Frontal cortex (tissue), 4 donors: ENCODE data around the gene NYAP1. TPM values are rescaled to one million over a fixed set of nuclear protein-coding genes. Genes with fewer than 3 reads are reported as not detected.
"Not testable (repeated sequence)": the region's sequence is repeated elsewhere in the genome, so short reads cannot be mapped to it uniquely, and the experiment has no call there.

Experiments used
- DNase-seq, 2 donors: peaks; one replicate each; pipeline ENCODE4 v3.0.0; 2012; ENCODE audit warnings: low spot score in 2 of 2
- FAIRE-seq: peaks from 2 replicates; lab custom pipeline; 2012; peaks lifted over from hg19 to GRCh38; lab: Jason Lieb, UNC
- total RNA-seq: library from RNA; depleted of rRNA; stranded (reverse); fragments of >200 nt; gene quantifications from one replicate; pipeline ENCODE4 v1.2.3, GENCODE V29; 2014
- donor health status: control.
- donor health status: control.
- donor health status: control.

Gene NYAP1
- total RNA-seq, 1 donor from 2014 or later, result 55.0 TPM

GRCh38 chr7:100504887-100505611 is 21.3 kb downstream of the NYAP1 start:
- no peak for FAIRE-seq
- no peak for DNase-seq

GRCh38 chr7:100506356-100506923 is 22.7 kb downstream of the NYAP1 start:
- no peak for FAIRE-seq
- no peak for DNase-seq

DNA sequence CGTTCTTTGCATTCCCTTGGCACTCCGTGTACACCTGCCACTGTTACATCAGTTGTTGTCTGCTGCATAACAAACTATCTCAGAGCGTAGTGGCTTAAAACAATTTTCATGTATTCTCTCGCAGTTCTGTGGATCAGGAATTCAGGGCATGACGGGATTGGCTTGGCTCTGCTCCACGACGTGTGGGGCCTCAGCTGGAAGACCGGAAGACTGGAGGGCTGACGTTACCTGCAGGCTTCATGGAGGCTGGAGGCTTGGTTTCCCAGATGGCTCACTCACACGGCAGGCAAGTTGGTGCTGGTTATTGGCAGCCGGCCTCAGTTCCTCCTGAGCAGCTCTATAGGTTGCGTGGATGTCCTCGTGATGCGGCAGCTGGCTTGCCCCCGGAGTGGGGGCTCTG is 25.5 kb downstream of the NYAP1 start:
- FAIRE-seq (no peak), DNase-seq (no peak)

DNA sequence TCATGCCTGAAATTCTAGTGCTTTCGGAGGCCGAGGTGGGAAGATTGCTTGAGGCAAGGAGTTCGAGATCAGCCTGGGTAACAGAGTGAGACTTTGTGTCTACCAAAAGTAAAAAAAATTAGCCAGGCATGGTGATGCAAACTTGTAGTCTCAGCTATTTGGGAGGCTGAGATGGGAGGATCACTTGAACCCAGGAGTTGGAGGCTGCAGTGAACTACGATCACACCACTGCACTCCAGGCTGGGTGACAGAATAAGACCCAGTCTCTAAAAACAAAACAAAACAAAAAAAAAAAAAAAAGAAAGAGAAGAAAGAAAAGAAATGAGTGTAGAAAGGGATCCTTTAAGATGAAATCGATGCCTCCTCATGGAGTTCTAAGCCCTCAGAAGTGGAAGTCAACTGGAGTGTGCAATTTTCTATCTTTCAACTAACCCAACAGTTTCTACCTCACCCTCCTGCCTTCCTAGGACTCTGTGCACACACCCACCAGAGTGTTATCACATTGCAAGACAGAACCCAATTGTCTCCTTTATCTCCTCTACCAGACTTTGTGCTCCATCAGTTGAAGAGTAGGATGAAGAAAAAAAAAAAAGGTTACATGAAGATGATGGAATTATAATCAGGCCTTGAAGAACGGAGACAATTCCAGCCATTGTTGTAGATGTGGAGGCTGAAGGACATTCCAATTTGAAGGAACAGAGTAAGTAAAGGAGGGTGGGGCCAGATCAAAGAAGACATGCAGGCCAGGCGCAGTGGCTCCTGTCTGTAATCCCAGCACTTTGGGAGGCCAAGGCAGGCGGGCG is 26.9 kb downstream of the NYAP1 start:
- DNase-seq, result no peak
- FAIRE-seq, result no peak

GRCh38 chr7:100513212-100513810 is 29.6 kb downstream of the NYAP1 start:
- DNase-seq, result no peak
- no peak for FAIRE-seq

- DNase-seq (no peak), FAIRE-seq (no peak)
These were observed 31.4 kb downstream of the NYAP1 start for GRCh38 chr7:100515072-100515532.

DNA sequence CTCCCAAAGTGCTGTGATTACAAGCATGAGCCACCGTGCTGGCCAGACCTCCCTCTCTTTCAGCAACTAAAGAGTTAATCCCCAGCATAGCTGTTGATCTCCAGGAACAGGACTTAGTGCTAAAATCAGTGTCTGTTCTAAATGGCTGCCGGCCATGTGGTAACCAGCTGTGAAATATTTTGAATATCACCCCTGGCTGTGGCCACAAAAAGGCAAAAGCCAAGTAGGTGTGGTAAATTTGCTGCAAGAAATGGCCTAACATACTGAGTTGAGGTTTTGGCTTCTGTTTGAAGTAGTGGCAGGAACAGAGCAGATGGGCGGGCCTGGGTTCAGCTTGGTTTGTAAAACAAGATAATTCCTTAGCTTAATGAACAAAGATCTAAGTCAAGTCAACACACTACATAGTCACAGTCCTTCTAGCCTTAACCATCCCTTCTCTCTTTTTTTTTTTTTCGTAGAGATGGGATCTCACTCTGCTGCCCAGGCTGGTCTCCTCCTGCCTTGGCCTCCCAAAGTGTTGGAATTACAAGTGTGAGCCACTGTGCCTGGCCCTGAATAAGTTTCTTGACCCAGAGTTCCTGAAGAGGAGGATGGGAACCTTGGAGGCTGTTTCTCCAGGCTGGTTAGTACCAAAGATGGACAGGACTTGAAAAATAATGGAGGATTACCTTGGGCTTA is 32.5 kb downstream of the NYAP1 start:
- FAIRE-seq, result no peak
- no peak for DNase-seq

- DNase-seq (no peak), FAIRE-seq (no peak)
These were observed 33.6 kb downstream of the NYAP1 start for GRCh38 chr7:100517305-100517704.

DNA sequence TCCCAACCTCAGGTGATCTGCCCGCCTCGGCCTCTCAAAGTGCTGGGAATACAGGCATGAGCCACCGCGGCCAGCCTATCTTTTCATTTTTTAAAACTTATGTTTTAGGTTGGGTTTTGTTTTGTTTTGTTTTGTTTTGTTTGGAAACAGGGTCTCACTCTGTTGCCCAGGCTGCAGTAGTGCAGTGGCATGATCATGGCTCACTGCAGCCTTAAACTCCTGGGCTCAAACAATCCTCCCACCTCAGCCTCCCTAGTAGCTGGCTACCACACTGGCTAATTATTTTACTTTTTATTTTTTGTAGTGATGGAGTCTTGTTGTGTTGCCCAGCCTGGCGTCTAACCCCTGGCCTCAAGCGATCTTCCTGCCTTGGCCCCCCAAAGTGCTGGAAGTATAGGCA is 35.9 kb downstream of the NYAP1 start:
- DNase-seq (no peak), FAIRE-seq (no peak)

DNA sequence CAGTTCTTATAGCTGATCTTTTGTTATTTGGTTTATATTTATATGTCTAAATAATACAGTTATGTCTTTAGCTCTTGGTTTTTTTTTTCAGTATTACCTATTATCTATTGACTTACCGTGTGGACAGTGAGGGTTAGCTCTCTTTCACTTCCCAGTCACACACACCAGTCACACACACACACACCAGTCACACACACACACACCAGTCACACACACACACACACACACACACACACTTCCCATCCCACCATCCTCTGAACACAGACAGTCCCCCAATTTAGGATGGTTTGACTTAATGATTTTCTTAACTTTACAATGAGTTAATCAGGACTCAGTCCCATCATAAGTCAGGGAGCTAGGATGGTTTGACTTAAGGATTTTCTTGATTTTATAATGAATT is 36.4 kb downstream of the NYAP1 start:
- no peak for DNase-seq

DNA sequence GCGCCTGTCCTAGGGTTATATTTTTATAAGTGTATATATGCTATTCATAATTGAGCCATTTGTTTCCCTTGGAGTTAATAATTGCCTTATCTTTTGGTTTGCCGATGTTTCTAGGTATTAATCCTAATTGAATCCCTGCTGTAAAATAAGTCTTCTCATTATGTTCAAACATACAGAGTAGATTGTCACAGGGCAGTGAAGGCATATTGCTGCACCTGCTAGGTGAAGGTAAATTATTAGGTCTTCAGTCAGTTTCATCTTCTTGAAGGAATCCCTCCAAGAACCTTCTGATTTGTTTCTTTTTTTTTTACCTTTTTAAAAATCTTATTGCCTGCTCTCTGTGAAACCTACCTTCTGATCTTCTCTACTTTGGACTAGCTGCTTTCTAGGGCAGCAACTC is 37.3 kb downstream of the NYAP1 start:
- no peak for DNase-seq
- no peak for FAIRE-seq

More for the DNA sequence above, 36.4 kb downstream of the NYAP1 start:
- no peak for FAIRE-seq

DNA sequence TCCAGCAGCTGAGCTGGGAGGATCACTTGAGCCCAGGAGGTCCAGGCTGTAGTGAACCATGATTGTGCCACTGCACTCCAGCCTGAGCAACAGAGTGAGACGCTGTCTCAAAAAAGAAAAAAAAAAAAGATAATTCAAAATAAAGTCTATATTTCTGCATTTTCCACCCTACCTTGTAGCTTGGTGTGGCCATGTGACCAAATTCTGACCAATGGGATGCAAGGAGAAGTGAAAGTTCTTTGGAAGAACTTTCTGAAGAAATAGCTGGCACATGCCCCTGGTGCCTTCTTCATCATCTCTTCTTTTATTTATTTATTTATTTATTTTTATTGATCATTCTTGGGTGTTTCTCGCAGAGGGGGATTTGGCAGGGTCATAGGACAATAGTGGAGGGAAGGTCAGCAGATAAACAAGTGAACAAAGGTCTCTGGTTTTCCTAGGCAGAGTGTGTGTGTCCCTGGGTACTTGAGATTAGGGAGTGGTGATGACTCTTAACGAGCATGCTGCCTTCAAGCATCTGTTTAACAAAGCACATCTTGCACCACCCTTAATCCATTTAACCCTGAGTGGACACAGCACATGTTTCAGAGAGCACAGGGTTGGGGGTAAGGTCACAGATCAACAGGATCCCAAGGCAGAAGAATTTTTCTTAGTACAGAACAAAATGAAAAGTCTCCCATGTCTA is 38.3 kb downstream of the NYAP1 start:
- not testable (repeated sequence) for DNase-seq, FAIRE-seq

DNA sequence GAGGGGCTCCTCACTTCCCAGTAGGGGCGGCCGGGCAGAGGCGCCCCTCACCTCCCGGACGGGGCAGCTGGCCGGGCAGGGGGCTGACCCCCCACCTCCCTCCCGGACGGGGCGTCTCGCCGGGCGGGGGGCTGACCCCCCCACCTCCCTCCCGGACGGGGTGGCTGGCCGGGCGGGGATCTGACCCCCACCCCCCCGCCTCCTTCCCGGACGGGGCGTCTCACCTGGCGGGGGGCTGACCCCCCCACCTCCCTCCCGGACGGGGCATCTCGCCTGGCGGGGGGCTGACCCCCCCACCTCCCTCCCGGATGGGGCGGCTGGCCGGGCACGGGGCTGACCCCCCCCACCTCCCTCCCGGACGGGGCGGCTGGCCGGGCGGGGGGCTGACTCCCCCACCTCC is 39.5 kb downstream of the NYAP1 start:
- not testable (repeated sequence) for DNase-seq, FAIRE-seq

DNA sequence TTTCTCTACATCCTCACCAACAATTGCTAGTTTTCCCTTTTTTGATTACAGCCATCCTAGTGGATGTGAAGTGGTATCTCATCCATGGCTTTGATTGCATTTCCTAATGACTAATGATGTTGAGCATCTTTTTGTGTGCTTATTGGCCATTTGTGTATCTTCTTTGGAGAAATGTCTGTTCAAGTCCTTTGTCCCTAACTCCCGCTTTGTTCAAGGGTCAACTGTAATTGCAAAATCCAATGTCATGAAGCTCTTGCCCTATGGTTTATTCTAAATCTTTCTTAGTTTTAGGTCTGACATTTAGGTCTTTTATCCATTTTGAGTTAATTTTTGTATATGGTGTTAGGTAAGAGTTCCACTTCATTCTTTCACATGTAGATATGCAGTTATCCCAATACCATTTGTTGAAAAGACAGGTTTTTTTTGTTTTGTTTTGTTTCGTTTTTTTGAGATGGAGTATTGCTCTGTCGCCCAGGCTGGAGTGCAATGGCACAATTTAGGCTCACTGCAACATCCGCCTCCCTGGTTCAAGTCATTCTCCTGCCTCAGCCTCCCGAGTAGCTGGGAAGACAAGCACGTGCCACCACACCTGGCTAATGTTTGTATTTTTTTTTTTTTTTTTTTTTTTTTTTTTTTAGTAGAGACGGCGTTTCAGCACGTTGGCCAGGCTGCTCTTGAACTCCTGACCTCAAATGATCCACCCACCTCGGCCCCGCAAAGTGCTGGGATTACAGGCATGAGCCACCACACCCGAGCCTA is 44.6 kb downstream of the NYAP1 start:
- not testable (repeated sequence) for DNase-seq, FAIRE-seq

DNA sequence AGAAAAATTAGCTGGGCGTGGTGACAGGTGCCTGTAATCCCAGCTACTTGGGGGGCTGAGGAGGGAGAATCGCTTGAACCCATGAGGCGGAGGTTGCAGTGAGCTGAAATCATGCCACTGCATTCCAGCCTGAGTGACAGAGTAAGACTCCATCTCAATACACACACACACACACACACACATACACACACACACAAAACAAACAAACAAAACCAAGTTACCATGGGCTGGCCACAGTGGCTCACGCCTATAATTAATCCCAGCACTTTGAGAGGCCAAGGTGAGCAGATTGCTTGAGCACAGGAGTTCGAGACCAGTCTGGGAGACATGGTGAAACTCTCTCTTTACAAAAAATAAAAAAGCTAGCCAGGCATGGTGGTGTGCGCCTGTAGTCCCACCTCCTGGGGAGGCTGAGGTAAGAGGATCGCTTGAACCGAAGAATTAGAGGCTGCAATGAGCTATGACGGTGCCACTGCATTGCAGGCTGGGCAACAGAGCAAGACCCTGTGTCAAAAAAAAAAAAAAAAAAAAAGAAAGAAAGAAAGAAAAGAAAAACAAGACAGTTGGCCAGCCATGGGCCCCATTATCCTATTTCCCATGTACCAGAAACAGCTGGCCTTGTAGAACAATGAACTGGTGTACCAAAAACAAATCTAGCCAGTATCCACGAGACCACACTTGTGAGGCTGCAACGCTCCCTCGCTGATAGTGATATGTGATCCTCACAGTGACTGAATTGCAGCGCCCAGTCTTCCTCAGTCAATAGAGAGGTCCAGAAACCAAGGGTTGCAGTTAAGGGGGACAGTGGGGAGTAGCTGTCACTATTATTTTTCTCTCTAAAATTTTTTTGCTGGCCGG is 48.7 kb downstream of the NYAP1 start:
- DNase-seq (no peak), FAIRE-seq (no peak)

DNA sequence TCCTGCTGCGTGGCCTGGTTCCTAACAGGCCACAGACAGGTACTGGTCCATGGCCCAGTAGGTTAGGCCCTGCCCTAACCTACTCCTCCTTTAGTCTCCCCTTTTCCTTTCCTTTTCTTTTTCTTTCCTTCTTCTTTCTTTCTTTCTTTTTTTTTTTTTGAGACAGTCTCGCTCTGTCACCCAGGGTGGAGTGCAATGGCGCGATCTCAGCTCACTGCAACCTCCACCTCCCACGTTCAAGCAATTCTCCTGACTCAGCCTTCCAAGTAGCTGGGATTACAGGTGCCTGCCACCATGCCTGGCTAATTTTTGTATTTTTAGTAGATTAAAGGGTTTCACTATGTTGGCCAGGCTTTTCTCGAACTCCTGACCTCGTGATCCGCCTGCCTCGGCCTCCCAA is 52.3 kb downstream of the NYAP1 start:
- not testable (repeated sequence) for DNase-seq, FAIRE-seq

DNA sequence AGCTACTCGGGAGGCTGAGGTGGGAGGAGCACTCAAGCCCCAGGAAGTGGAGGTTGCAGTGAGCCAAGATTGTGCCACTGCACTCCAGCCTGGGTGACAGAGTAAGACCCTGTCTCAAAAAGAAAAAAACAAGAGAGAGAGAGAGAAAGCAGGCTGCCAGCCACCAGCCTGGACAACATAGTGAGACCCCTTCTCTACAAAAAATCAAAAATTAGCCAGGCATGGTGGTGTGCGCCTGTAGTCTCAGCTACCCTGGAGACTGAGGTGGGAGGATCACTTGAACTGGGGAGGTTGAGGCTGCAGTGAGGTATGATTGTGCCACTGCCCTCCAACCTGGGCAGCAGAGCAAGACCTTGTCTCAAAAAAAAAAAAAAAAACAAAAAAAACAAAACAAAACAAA is 53.0 kb downstream of the NYAP1 start:
- not testable (repeated sequence) for FAIRE-seq, DNase-seq

GRCh38 chr7:100538348-100538653 is 54.6 kb downstream of the NYAP1 start:
- FAIRE-seq, result no peak

More at GRCh38 chr7:100538348-100538653, 54.6 kb downstream of the NYAP1 start:
- no peak for DNase-seq
